HG02870 (cell line): Measurements from ENCODE around the gene CCDC74B.
"Not testable (repeated sequence)": the region's sequence is repeated elsewhere in the genome, so short reads cannot be mapped to it uniquely, and the experiment has no call there.

Source experiments
- ATAC-seq: cut with Tn5 transposase; IDR thresholded peaks from one replicate; pipeline ENCODE4 v1.9.1; 2021; ENCODE audit warnings: mild to moderate bottlenecking, moderate library complexity; ENCODE audit not compliant: unreplicated experiment

CCDC74B gene

GRCh38 chr2:130102597-130103363, 42.1 kb downstream of the CCDC74B start:
- not testable (repeated sequence) for ATAC-seq
